OCI-LY1 (cell line): ENCODE measurements around the gene RAPGEF6.

ENCODE experiments used
- EZH2 ChIP-seq: fragments of 200-600 bp; sonication (generic), shearing (Covaris generic); IDR thresholded peaks from 2 replicates; pipeline ENCODE4 v1.8.0; 2017; ENCODE audit warnings: borderline replicate concordance, mixed run types, mild to moderate bottlenecking, antibody characterized with exemption, low read length, moderate library complexity, mixed read lengths
- TF ChIP-seq, protein P1 (sequence below): fragments of 200-600 bp; sonication (generic), shearing (Covaris generic); IDR thresholded peaks from 2 replicates; pipeline ENCODE4 v1.5.1; 2017; ENCODE audit warnings: mild to moderate bottlenecking, antibody characterized with exemption, low read length, moderate library complexity, mixed read lengths

DNA sequence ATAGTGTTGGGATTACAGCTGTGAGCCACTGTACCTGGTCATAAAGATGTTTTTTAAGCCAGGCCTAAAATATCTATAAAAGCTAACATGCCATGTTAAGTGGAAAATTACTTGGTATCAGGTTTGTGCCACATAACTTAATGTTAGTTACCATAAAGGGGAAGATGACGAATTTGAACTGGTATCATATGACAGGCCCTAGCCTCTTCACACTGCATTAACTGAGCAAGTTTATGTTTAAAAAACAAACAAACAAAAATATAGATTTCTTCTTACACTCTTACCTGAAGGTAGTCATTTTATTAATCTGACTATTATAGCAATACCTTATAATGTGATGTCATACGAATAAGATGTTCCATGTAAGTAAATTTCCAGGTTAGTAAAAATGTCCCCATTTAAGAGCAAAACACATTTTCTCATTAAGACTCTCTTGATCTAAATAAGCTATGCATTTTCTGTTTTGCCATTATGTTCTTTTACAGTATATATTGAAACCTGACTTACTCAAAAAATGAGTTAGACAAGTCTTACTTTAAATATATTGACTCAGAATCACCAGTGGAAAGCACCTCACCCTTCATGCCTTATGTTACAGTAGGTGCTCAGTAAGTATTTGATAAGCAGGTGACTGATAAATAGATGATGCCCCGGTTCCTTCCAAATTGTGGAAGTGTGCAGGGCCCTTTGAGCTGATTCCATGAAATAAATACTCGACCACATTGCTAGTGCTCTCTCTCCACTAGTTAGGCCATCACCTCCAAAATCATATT lies 245.7 kb downstream of the RAPGEF6 start:
- TF ChIP-seq, protein P1, sequence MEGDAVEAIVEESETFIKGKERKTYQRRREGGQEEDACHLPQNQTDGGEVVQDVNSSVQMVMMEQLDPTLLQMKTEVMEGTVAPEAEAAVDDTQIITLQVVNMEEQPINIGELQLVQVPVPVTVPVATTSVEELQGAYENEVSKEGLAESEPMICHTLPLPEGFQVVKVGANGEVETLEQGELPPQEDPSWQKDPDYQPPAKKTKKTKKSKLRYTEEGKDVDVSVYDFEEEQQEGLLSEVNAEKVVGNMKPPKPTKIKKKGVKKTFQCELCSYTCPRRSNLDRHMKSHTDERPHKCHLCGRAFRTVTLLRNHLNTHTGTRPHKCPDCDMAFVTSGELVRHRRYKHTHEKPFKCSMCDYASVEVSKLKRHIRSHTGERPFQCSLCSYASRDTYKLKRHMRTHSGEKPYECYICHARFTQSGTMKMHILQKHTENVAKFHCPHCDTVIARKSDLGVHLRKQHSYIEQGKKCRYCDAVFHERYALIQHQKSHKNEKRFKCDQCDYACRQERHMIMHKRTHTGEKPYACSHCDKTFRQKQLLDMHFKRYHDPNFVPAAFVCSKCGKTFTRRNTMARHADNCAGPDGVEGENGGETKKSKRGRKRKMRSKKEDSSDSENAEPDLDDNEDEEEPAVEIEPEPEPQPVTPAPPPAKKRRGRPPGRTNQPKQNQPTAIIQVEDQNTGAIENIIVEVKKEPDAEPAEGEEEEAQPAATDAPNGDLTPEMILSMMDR: no peak
- TF ChIP-seq EZH2: no peak
